ENCODE measurements around the gene ZFY.

DNA sequence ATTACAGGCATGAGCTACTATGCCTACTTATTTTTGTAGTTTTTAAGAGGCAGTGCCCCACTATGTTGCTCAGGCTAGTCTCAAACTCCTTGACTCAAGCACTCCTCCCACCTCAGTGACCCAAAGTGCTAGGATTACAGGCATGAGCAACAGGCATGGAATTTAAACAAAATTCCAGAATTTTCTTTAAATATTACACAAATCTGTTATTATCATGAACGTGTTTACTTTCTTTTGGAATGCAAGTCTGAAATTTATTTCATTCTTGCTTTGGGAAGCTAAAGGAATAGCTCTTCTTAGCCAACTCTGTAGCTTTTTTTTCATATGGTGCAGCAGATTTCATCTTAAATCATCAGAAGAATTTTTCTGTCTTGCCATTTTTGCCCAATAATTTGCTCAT lies 27.8 kb upstream of the ZFY start:
- TF ChIP-seq POLR2A (IDR thresholded peaks at IDR 0.05) (no peak), EP300 (IDR thresholded peaks at IDR 0.05) (no peak)
- TF ChIP-seq, protein P1, sequence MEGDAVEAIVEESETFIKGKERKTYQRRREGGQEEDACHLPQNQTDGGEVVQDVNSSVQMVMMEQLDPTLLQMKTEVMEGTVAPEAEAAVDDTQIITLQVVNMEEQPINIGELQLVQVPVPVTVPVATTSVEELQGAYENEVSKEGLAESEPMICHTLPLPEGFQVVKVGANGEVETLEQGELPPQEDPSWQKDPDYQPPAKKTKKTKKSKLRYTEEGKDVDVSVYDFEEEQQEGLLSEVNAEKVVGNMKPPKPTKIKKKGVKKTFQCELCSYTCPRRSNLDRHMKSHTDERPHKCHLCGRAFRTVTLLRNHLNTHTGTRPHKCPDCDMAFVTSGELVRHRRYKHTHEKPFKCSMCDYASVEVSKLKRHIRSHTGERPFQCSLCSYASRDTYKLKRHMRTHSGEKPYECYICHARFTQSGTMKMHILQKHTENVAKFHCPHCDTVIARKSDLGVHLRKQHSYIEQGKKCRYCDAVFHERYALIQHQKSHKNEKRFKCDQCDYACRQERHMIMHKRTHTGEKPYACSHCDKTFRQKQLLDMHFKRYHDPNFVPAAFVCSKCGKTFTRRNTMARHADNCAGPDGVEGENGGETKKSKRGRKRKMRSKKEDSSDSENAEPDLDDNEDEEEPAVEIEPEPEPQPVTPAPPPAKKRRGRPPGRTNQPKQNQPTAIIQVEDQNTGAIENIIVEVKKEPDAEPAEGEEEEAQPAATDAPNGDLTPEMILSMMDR (IDR thresholded peaks at IDR 0.05): no peak
